NCI-H2196 (cell line): ENCODE data around the gene ZNF653.

Experiments used
- DNase-seq: peaks from one replicate; lab custom pipeline; 2025; ENCODE audit not compliant: unreplicated experiment; lab: John Stamatoyannopoulos, UW

ZNF653 gene

GRCh38 chr19:11513946-11514345 is 8.3 kb upstream of the ZNF653 start:
- no peak for DNase-seq

GRCh38 chr19:11510444-11510843 is 4.8 kb upstream of the ZNF653 start:
- no peak for DNase-seq

- no peak for DNase-seq
Observed at GRCh38 chr19:11507370-11508078, 1.9 kb upstream of the ZNF653 start.

- DNase-seq = no peak
Observed at GRCh38 chr19:11506967-11507366, 1.3 kb upstream of the ZNF653 start.

- DNase-seq = no peak
Observed at GRCh38 chr19:11506101-11506555, 489 bp upstream of the ZNF653 start.

GRCh38 chr19:11505032-11505503 is 571 bp downstream of the ZNF653 start:
- DNase-seq = peak; percentile 97

- DNase-seq = no peak
Observed at GRCh38 chr19:11504502-11505031, 1.1 kb downstream of the ZNF653 start.

- no peak for DNase-seq
Observed at GRCh38 chr19:11499890-11500420, 5.7 kb downstream of the ZNF653 start.

- no peak for DNase-seq
Observed at GRCh38 chr19:11499220-11499726, 6.4 kb downstream of the ZNF653 start.

- DNase-seq = peak; percentile 65
Observed at GRCh38 chr19:11496391-11497163, 9.1 kb downstream of the ZNF653 start.

- no peak for DNase-seq
Observed at GRCh38 chr19:11495885-11496284, 9.8 kb downstream of the ZNF653 start.

- DNase-seq = no peak
Observed at GRCh38 chr19:11495481-11495880, 10.2 kb downstream of the ZNF653 start.

GRCh38 chr19:11494634-11495285 is 10.9 kb downstream of the ZNF653 start:
- DNase-seq = no peak

GRCh38 chr19:11489378-11489777 is 16.3 kb downstream of the ZNF653 start:
- DNase-seq = no peak

GRCh38 chr19:11486661-11487503 is 18.8 kb downstream of the ZNF653 start:
- DNase-seq = no peak

- no peak for DNase-seq
Observed at GRCh38 chr19:11485245-11485837, 20.3 kb downstream of the ZNF653 start.

GRCh38 chr19:11483366-11484111 is 22.1 kb downstream of the ZNF653 start:
- no peak for DNase-seq

GRCh38 chr19:11482384-11483050 is 23.1 kb downstream of the ZNF653 start:
- peak; percentile 95 for DNase-seq
